ENCODE measurements around the gene GRIK4. TPM values are rescaled to one million over a fixed set of nuclear protein-coding genes. Genes with fewer than 3 reads are reported as not detected.

Gene GRIK4
- total RNA-seq, 1 donor from 2014 or later = 0.36 TPM

DNA sequence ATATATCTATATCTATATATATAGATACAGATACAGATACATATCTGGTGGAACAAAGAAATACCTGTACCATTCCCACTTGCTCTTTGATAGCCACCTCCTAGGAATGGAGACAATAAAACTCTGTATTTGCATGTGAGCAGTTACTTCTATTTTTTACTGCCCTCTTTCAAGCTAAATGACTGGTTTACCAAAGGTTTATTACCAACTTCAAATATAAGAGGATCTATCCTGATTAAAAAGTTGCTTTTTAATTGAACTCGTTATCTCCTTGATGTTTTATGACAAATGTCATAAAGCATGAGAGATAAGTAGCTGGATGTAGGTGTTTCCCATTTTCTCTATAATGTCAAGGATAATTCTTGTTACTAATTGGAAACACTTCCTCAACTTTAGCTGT lies 21.7 kb upstream of the GRIK4 start:
- no peak for TF ChIP-seq EZH2 (IDR thresholded peaks at IDR 0.05)
- TF ChIP-seq CTCF (IDR thresholded peaks at IDR 0.05) = no peak
- no peak for TF ChIP-seq EZH2phosphoT487 (IDR thresholded peaks at IDR 0.05)
- Mint-ChIP-seq H3K27me3 (ENCODE audit: insufficient read depth, low read depth) (no peaks in the 10 kb centered on the region), H3K36me3 (peaks cover 7% of the 10 kb centered on the region)

DNA sequence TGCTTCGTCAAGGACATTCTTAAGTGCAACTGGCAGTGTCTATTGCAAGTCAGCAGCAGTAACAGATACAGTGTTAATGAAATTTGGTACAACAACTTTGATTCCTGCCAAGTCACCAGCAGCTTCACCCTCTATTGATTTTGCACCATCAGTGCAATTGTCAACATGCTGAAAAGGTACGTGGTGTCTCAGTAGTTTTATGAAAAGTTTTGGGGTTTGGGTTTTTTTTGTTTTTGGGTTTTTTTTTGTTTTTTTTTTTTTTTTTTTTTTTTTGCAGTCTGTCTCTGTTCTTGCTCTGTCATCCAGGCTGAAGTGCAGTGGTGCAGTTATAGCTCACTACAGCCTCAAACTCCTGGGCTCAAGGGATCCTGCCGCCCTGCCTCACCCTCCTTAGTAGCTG lies 19.1 kb upstream of the GRIK4 start:
- no peaks in the 10 kb centered on the region for H3K27me3 ChIP-seq
- TF ChIP-seq EZH2phosphoT487 (IDR thresholded peaks at IDR 0.05) (no peak), EZH2 (IDR thresholded peaks at IDR 0.05) (no peak), CTCF (IDR thresholded peaks at IDR 0.05) (no peak)
- peaks cover 13% of the 10 kb centered on the region for H3F3A ChIP-seq (ENCODE audit: low read depth)
- no peak overlapping the region for H3K4me3 ChIP-seq
- no peak overlapping the region for H3K4me2 ChIP-seq
- Mint-ChIP-seq H3K4me3 (no peak overlapping the region), H3K9me3 (no peaks in the 10 kb centered on the region), H3K36me3 (no peaks in the 10 kb centered on the region), H3K27ac (no peak overlapping the region), H3K27me3 (ENCODE audit: insufficient read depth, low read depth) (no peaks in the 10 kb centered on the region), H3K4me1 (peaks cover 20% of the 10 kb centered on the region)
- no peak for DNase-seq (ENCODE audit: low spot score)
- H4K20me1 ChIP-seq (ENCODE audit: low read depth) = no peaks in the 10 kb centered on the region
- H2AFZ ChIP-seq (replicated peaks) = no peak overlapping the region
- peaks cover 19% of the 10 kb centered on the region for H3K4me1 ChIP-seq
- no peaks in the 10 kb centered on the region for H3K9me3 ChIP-seq (ENCODE audit: low read depth)
- no peaks in the 10 kb centered on the region for H3K36me3 ChIP-seq
- H3K79me2 ChIP-seq (ENCODE audit: low read depth) = no peaks in the 10 kb centered on the region
- no peak overlapping the region for H3K9ac ChIP-seq
- H3K27ac ChIP-seq = no peak overlapping the region

More for the DNA sequence above, 21.7 kb upstream of the GRIK4 start:
- H3K79me2 ChIP-seq (ENCODE audit: low read depth) = no peaks in the 10 kb centered on the region
- no peak overlapping the region for H3K9ac ChIP-seq
- H3K27ac Mint-ChIP-seq = no peak overlapping the region
- no peaks in the 10 kb centered on the region for H3K36me3 ChIP-seq
- peaks cover 1% of the 10 kb centered on the region for H3K4me1 ChIP-seq
- DNase-seq (ENCODE audit: low spot score) = no peak
- H3K4me3 Mint-ChIP-seq = no peak overlapping the region
- H3K27ac ChIP-seq = no peak overlapping the region
- peaks cover 8% of the 10 kb centered on the region for H3K4me1 Mint-ChIP-seq
- no peak overlapping the region for H2AFZ ChIP-seq (replicated peaks)
- H3K27me3 ChIP-seq = no peaks in the 10 kb centered on the region
- H4K20me1 ChIP-seq (ENCODE audit: low read depth) = no peaks in the 10 kb centered on the region
- H3K9me3 Mint-ChIP-seq = no peaks in the 10 kb centered on the region
- no peak overlapping the region for H3K4me2 ChIP-seq
- H3K4me3 ChIP-seq = no peak overlapping the region
- H3F3A ChIP-seq (ENCODE audit: low read depth) = peaks cover 7% of the 10 kb centered on the region
- H3K9me3 ChIP-seq (ENCODE audit: low read depth) = no peaks in the 10 kb centered on the region

DNA sequence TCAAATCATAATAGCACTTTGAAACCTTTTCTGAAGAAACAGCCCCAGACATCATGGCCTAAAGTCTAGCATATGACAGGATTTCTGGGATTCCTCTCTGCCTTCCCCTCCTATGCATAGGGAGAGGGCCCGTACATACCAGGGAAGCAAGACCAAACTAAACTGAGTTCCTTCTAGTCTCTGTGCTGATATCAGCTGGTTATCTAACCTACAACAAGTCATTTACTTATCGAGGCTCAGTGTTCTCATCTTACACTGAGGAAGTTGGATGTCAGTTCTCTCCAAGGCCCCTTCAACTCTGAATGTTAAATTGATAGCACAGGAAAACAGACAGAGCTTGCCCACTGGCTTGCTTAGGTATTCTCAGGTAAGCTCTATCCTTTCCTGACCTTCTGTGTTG lies 17.0 kb upstream of the GRIK4 start:
- Histone ChIP-seq H3K4me1 (peaks cover 19% of the 10 kb centered on the region), H3K4me2 (no peak overlapping the region), H3K9me3 (ENCODE audit: low read depth) (no peaks in the 10 kb centered on the region), H3K79me2 (ENCODE audit: low read depth) (no peaks in the 10 kb centered on the region), H3F3A (ENCODE audit: low read depth) (peaks cover 11% of the 10 kb centered on the region), H3K27me3 (no peaks in the 10 kb centered on the region), H2AFZ (replicated peaks) (no peak overlapping the region), H4K20me1 (ENCODE audit: low read depth) (no peaks in the 10 kb centered on the region), H3K4me3 (no peak overlapping the region), H3K9ac (no peak overlapping the region), H3K36me3 (no peaks in the 10 kb centered on the region), H3K27ac (no peak overlapping the region)
- Mint-ChIP-seq H3K27ac (no peak overlapping the region), H3K4me3 (no peak overlapping the region), H3K27me3 (ENCODE audit: insufficient read depth, low read depth) (no peaks in the 10 kb centered on the region), H3K4me1 (peaks cover 27% of the 10 kb centered on the region), H3K9me3 (no peaks in the 10 kb centered on the region), H3K36me3 (no peaks in the 10 kb centered on the region)
- TF ChIP-seq EZH2phosphoT487 (IDR thresholded peaks at IDR 0.05) (no peak), CTCF (IDR thresholded peaks at IDR 0.05) (no peak), EZH2 (IDR thresholded peaks at IDR 0.05) (no peak)
- DNase-seq (ENCODE audit: low spot score) = no peak
